Activated CD4-positive, alpha-beta memory T cell treated with anti-CD3 and anti-CD28 coated beads for 36 hours (primary cell): ENCODE results near the gene CASKIN1. TPM values are rescaled to one million over a fixed set of nuclear protein-coding genes. Genes with fewer than 3 reads are reported as not detected.
A peak's percentile ranks its signal among the peaks of the same experiment; 100 is the strongest.

Experiments used
- CTCF ChIA-PET: fragments of 350-600 bp; sonication (Branson Sonifier 250); formaldehyde crosslinking; loops from one replicate; lab custom pipeline; 2021; ENCODE audit warnings: antibody characterized with exemption, inconsistent platforms; lab: Charles Lee
- POLR2A ChIA-PET: fragments of 350-600 bp; sonication (Branson Sonifier 250); formaldehyde crosslinking; loops from one replicate; lab custom pipeline; 2021; ENCODE audit warnings: antibody characterized with exemption; lab: Charles Lee
- DNase-seq: peaks from one replicate; pipeline ENCODE4 v3.0.0-alpha.2; 2020
- H3K27ac Mint-ChIP-seq: one replicate; pipeline ENCODE4 v1.8.0; 2021; ENCODE audit warnings: mixed read lengths
- H3K27me3 Mint-ChIP-seq: one replicate; pipeline ENCODE4 v1.8.0; 2021; ENCODE audit warnings: mixed read lengths
- H3K36me3 Mint-ChIP-seq: one replicate; pipeline ENCODE4 v1.8.0; 2021; ENCODE audit warnings: mixed read lengths
- H3K4me1 Mint-ChIP-seq: one replicate; pipeline ENCODE4 v1.8.0; 2021; ENCODE audit warnings: low read depth, mixed read lengths
- H3K4me3 Mint-ChIP-seq: one replicate; pipeline ENCODE4 v1.8.0; 2021; ENCODE audit warnings: mild to moderate bottlenecking, mixed read lengths
- H3K9me3 Mint-ChIP-seq: one replicate; pipeline ENCODE4 v1.8.0; 2021; ENCODE audit warnings: mixed read lengths
- intact Hi-C: fragments of 100-400 bp; cut with micrococcal nuclease; formaldehyde crosslinking; loops from one replicate; pipeline ENCODE4 v1.15.1; 2023
- total RNA-seq, 2 experiments: library from RNA; stranded (reverse); gene quantifications; one replicate each; pipeline ENCODE4 v1.2.3, GENCODE V29; 2021

CASKIN1 gene
- total RNA-seq, 2 experiments from 2014 or later, result 0.36 to 0.83 TPM

DNA sequence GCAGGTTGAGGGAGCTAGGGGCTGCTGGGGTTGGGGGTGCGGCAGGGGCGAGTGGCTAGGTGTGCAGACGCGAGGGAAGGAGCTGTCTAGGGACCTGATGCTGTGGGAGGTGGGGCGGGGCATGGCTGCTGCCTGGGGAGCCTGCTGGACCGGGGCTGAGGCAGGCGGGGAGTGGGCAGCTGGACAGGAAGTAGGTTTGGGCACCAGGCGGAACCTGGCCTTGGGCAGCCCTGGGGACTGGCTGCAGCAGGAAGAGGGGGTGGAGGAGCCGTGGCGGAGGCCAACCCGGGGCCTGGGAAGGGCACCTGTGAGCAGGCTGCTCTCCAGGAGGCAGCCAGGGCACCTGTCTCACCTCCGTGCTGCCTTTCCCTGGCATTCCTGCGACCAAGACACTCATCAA lies 34.0 kb upstream of the CASKIN1 start:
- ChIA-PET CTCF (no interaction called here), POLR2A (no interaction called here)
- Mint-ChIP-seq H3K4me3 (no peak overlapping the region), H3K9me3 (no peaks in the 10 kb centered on the region), H3K27me3 (peaks cover under 1% of the 10 kb centered on the region), H3K36me3 (peaks cover 23% of the 10 kb centered on the region), H3K4me1 (peaks cover 6% of the 10 kb centered on the region), H3K27ac (no peak overlapping the region)
- no peak for DNase-seq
- intact Hi-C loops, result no loop called here

- intact Hi-C loops, result no loop called here
- H3K36me3 Mint-ChIP-seq, result peaks cover 18% of the 10 kb centered on the region
- no peak overlapping the region for H3K4me3 Mint-ChIP-seq
- no peaks in the 10 kb centered on the region for H3K27me3 Mint-ChIP-seq
- H3K4me1 Mint-ChIP-seq, result peaks cover 10% of the 10 kb centered on the region
- POLR2A ChIA-PET, result no interaction called here
- H3K9me3 Mint-ChIP-seq, result no peaks in the 10 kb centered on the region
- DNase-seq, result no peak
- CTCF ChIA-PET, result no interaction called here
- H3K27ac Mint-ChIP-seq, result no peak overlapping the region
Measured at GRCh38 chr16:2229632-2230250, 33.3 kb upstream of the CASKIN1 start.

GRCh38 chr16:2229091-2229490 lies 32.7 kb upstream of the CASKIN1 start:
- H3K9me3 Mint-ChIP-seq, result no peaks in the 10 kb centered on the region
- intact Hi-C loops, result no loop called here
- peaks cover 15% of the 10 kb centered on the region for H3K4me1 Mint-ChIP-seq
- H3K27me3 Mint-ChIP-seq, result no peaks in the 10 kb centered on the region
- no peak for DNase-seq
- POLR2A ChIA-PET, result no interaction called here
- no peak overlapping the region for H3K27ac Mint-ChIP-seq
- CTCF ChIA-PET, result no interaction called here
- H3K4me3 Mint-ChIP-seq, result no peak overlapping the region
- peaks cover 15% of the 10 kb centered on the region for H3K36me3 Mint-ChIP-seq

- POLR2A ChIA-PET, result no interaction called here
- DNase-seq, result no peak
- H3K4me1 Mint-ChIP-seq, result peaks cover 16% of the 10 kb centered on the region
- H3K27ac Mint-ChIP-seq, result no peak overlapping the region
- H3K4me3 Mint-ChIP-seq, result no peak overlapping the region
- CTCF ChIA-PET, result no interaction called here
- H3K36me3 Mint-ChIP-seq, result peaks cover 12% of the 10 kb centered on the region
- intact Hi-C loops, result no loop called here
- no peaks in the 10 kb centered on the region for H3K9me3 Mint-ChIP-seq
- no peaks in the 10 kb centered on the region for H3K27me3 Mint-ChIP-seq
Measured at GRCh38 chr16:2228161-2228824, 31.9 kb upstream of the CASKIN1 start.

GRCh38 chr16:2226918-2227317 lies 30.5 kb upstream of the CASKIN1 start:
- DNase-seq, result no peak
- peaks cover 16% of the 10 kb centered on the region for H3K4me1 Mint-ChIP-seq
- H3K27ac Mint-ChIP-seq, result no peak overlapping the region
- no peaks in the 10 kb centered on the region for H3K9me3 Mint-ChIP-seq
- ChIA-PET POLR2A (interaction anchor here (1.1 to 1.7 kb wide), 2 partner anchors 12 to 24 kb away, joined by 3 read pairs; partner anchors contain the start of gene PGP), CTCF (no interaction called here)
- H3K4me3 Mint-ChIP-seq, result no peak overlapping the region
- intact Hi-C loops, result no loop called here
- H3K36me3 Mint-ChIP-seq, result peaks cover 10% of the 10 kb centered on the region
- H3K27me3 Mint-ChIP-seq, result no peaks in the 10 kb centered on the region

DNA sequence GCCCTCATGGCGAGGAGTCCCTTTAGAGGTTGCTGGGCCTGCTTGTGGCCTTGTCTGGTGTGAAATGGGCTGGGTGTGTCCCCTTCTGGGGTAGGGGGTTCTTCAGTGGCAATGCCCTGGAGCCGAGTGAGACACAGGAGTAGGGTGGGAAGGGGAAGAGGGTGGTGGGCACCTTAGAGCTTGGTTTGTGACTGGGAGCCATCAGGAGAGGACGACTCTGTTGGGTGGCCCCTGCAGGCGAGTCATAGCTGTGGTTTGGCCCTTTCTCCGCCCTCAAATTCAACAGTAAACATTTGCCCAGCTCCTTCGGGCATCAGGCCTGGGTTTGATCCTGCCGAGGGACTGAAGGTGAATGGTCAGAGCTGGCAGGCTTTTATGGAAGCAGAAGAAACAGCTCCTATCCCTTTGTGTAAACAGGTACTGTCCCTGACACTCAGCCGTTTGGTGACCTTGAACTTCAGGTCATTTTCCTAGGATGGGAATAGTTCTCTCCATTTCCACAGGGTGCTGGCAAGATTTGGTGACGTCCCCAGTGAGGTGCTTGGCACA lies 29.9 kb upstream of the CASKIN1 start:
- H3K9me3 Mint-ChIP-seq, result no peaks in the 10 kb centered on the region
- CTCF ChIA-PET, result no interaction called here
- DNase-seq, result no peak
- intact Hi-C loops, result no loop called here
- H3K4me1 Mint-ChIP-seq, result peaks cover 16% of the 10 kb centered on the region
- POLR2A ChIA-PET, result interaction anchor here (1.1 to 1.7 kb wide), 2 partner anchors 12 to 24 kb away, joined by 3 read pairs; partner anchors contain the start of gene PGP
- peaks cover 9% of the 10 kb centered on the region for H3K36me3 Mint-ChIP-seq
- no peak overlapping the region for H3K4me3 Mint-ChIP-seq
- H3K27ac Mint-ChIP-seq, result no peak overlapping the region
- no peaks in the 10 kb centered on the region for H3K27me3 Mint-ChIP-seq

- peak; percentile 48 for DNase-seq
- ChIA-PET CTCF (interaction anchor here (1.8 kb wide), 1 partner anchor 29 kb away, joined by 8 read pairs; no protein-coding TSS in a partner anchor), POLR2A (interaction anchor here (1.0 to 3.1 kb wide), 3 partner anchors 9 to 69 kb away, joined by 3 to 11 read pairs (median 4); partner anchors contain the start of genes PGP and TRAF7)
- H3K27ac Mint-ChIP-seq, result peak overlapping the region; percentile 45
- intact Hi-C loops, result loop anchor here (1.0 to 2.0 kb wide), 5 partner anchors 9 to 69 kb away; partner anchors contain the start of genes ECI1, MLST8, RNPS1 and TRAF7
- peaks cover 16% of the 10 kb centered on the region for H3K4me1 Mint-ChIP-seq
- no peaks in the 10 kb centered on the region for H3K9me3 Mint-ChIP-seq
- H3K27me3 Mint-ChIP-seq, result no peaks in the 10 kb centered on the region
- no peaks in the 10 kb centered on the region for H3K36me3 Mint-ChIP-seq
- H3K4me3 Mint-ChIP-seq, result peak overlapping the region; percentile 81
Measured at GRCh38 chr16:2223942-2224486, 27.6 kb upstream of the CASKIN1 start.

DNA sequence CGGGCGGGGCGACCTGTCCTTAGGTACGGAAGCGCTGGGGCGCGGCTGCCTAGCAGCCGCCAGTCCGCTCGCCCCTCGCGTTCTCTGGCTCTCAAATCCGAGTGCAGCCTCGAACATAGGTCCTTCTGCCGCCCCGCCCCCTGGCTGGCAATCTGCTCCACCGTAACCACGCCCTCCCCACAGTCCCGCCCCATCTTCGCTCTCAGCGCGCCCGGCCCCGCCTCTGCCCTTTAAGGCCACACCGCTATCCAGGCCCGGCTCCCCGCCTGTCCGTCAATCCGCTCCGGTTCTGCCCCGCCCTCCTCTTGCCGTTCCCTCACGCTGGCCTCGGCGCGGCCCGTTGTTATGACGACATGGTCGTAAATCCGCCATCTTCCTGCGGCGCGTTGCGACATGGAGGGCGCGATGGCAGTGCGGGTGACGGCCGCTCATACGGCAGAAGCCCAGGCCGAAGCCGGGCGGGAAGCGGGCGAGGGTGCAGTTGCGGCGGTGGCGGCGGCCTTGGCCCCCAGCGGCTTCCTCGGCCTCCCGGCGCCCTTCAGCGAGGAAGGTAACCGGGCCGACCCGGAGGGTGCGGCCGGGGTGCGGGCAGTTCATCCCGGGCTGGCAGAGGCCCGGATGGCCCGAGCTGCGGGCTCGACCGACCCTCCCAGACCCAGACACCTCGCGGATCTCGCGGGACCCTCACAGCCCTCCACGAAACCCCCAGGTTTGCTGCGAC lies 27.0 kb upstream of the CASKIN1 start, which contains the start of gene E4F1:
E4F1 (plus strand) TSS at position 371 of the 721 bp plus-strand sequence; CDS start at position 394, 23 bp downstream.
- POLR2A ChIA-PET, result interaction anchor here (0.7 to 3.1 kb wide), 5 partner anchors 9 to 68 kb away, joined by 3 to 11 read pairs (median 3); partner anchors contain the start of genes ECI1, PGP and TRAF7

DNA sequence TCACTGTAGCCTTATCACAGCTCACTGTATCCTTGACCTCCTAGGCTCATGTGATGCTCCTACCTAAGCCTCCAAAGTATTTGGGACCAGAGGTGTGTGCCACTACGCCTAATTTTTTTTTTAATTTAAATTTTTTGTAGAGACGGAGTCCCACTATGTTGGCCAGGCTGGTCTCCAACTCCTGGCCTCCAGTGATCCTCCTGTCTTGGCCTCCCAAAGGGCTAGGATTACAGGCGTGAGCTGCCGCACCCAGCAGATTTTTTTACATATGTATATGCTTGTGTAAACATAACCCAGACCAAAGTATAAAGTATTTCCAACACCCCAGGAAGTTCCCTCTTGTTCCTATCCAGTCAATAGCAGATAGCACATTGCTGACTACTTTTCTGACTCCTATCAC lies 19.9 kb upstream of the CASKIN1 start:
- no peaks in the 10 kb centered on the region for H3K27me3 Mint-ChIP-seq
- CTCF ChIA-PET, result interaction anchor here (2.6 kb wide), 1 partner anchor 22 kb away, joined by 11 read pairs; no protein-coding TSS in a partner anchor
- H3K4me3 Mint-ChIP-seq, result peak overlapping the region; percentile 86
- H3K4me1 Mint-ChIP-seq, result peaks cover 20% of the 10 kb centered on the region
- intact Hi-C loops, result no loop called here
- peak overlapping the region; percentile 38 for H3K27ac Mint-ChIP-seq
- DNase-seq, result no peak
- H3K9me3 Mint-ChIP-seq, result no peaks in the 10 kb centered on the region
- POLR2A ChIA-PET, result interaction anchor here (0.7 kb wide), 1 partner anchor 444 kb away, joined by 5 read pairs; no protein-coding TSS in a partner anchor
- peaks cover 14% of the 10 kb centered on the region for H3K36me3 Mint-ChIP-seq

More for the DNA sequence above, 27.0 kb upstream of the CASKIN1 start, which contains the start of gene E4F1:
- H3K27me3 Mint-ChIP-seq, result no peaks in the 10 kb centered on the region
- H3K36me3 Mint-ChIP-seq, result no peaks in the 10 kb centered on the region
- DNase-seq, result peak; percentile 100
- peaks cover 16% of the 10 kb centered on the region for H3K4me1 Mint-ChIP-seq
- intact Hi-C loops, result loop anchor here (1.0 to 2.0 kb wide), 5 partner anchors 8 to 68 kb away; partner anchors contain the start of genes ECI1, MLST8, RNPS1 and TRAF7
- peak within 1 kb of the TSS; percentile 81 for H3K4me3 Mint-ChIP-seq
- peak within 1 kb of the TSS; percentile 45 for H3K27ac Mint-ChIP-seq
- H3K9me3 Mint-ChIP-seq, result no peaks in the 10 kb centered on the region
- CTCF ChIA-PET, result interaction anchor here (0.9 to 1.8 kb wide), 4 partner anchors 9 to 278 kb away, joined by 3 to 8 read pairs (median 4); partner anchors contain the start of gene PGP

DNA sequence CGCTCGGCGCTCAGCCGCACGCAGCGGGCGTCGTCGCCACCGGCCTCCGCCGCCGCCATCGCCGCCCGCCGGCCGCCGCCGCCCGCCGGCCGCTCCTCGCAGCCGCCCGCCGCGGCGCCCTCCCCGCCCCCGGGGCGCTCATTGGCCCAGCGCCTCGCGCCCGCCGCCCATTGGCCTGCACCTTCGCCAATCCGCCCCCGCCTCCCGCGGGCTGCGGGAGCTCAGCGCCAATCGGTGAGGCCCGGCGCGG lies 18.2 kb upstream of the CASKIN1 start, which contains the start of gene PGP:
PGP (minus strand) TSS at position 122 of the 250 bp plus-strand sequence; CDS start at position 59, 63 bp downstream.
- Mint-ChIP-seq H3K27me3 (no peaks in the 10 kb centered on the region), H3K9me3 (no peaks in the 10 kb centered on the region), H3K36me3 (peaks cover 16% of the 10 kb centered on the region), H3K27ac (peak within 1 kb of the TSS; percentile 92), H3K4me3 (peak within 1 kb of the TSS; percentile 86), H3K4me1 (peaks cover 20% of the 10 kb centered on the region)
- CTCF ChIA-PET, result interaction anchor here (0.6 to 2.6 kb wide), 6 partner anchors 8 to 192 kb away, joined by 3 to 11 read pairs (median 4); partner anchors contain the start of genes E4F1 and ECI1
- intact Hi-C loops, result loop anchor here (2.0 kb wide), 2 partner anchors 54 to 60 kb away; partner anchors contain the start of genes RNPS1 and TRAF7
- POLR2A ChIA-PET, result interaction anchor here (1.0 to 2.3 kb wide), 9 partner anchors 9 to 323 kb away, joined by 3 to 18 read pairs (median 5); partner anchors contain the start of genes E4F1, MLST8, PDPK1 and TRAF7
- no peak for DNase-seq
